Measurements from ENCODE around the gene SMIM35. TPM values are rescaled to one million over a fixed set of nuclear protein-coding genes. Genes with fewer than 3 reads are reported as not detected.

The SMIM35 gene
- total and polyA plus RNA-seq, 2 of the 4 experiments (the other 2 are of a cell fraction) = not detected

DNA sequence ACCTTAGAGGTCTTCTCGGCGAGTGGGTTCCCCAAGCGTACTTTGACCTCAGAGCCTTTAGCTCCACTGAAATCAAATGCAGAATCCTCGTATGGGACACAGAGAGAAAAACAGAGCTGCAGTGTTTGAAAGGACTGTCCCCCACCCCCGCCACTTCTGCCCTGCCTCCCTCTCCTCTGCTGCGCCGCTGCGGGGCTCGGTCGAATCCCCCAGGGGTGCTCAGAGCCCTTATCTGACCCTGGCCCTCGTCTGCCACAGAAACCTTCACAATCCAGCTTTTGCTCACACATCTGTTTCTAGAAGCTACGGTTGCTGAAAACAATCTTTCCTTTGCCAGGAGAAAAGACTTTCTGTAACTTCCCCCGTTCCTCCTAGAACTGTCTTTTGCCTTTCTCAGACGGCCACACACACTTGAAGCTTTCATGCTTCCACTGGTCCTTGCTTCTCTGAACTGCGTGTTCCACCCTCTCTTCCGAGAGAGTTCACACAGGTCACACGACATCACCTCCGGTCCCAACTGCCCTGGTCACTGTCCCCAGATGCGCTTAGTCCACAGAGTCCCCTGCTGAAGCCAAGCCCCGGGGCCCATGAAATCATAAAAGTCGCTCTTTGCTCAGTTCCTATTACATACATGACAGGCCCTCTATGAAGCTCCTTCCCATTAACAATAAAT, 3.7 kb downstream of the SMIM35 start:
- no peak overlapping the region for H3K4me3 ChIP-seq (ENCODE audit: insufficient read depth, low read depth, low read length)
- DNase-seq = no peak
- dilution Hi-C loops (cut with HindIII; ENCODE audit: low sequenced_read_pairs, unreplicated experiment) = no loop called here
- no peak overlapping the region for H3K14ac ChIP-seq (replicated peaks; ENCODE audit: low read depth, low read length)
- no peak overlapping the region for H4K91ac ChIP-seq (ENCODE audit: insufficient read depth, low read depth, low read length)
- no peak overlapping the region for H4K5ac ChIP-seq (ENCODE audit: low read depth, low read length)
- no peaks in the 10 kb centered on the region for H3K9me3 ChIP-seq (ENCODE audit: control insufficient read depth, insufficient read depth, low read length)
- 39% methylated on average over 12 of the region's 21 CpGs; no CpG with 5 or more reads in 1 of the 2 experiments for WGBS, 2 experiments (ENCODE audit: extremely low coverage in 2 of 2, insufficient read length in 1 of 2)
- in situ Hi-C loops (cut with MboI; ENCODE audit: low sequenced_read_pairs) = no loop called here
- no peak overlapping the region for H2BK15ac ChIP-seq (ENCODE audit: low read depth, low read length)
- ChIA-PET CTCF (no interaction called here), POLR2A (ENCODE audit: unreplicated experiment) (no interaction called here)
- no peak overlapping the region for H2BK5ac ChIP-seq (ENCODE audit: low read depth, low read length, poor library complexity, severe bottlenecking)
- H3K9me1 ChIP-seq (ENCODE audit: insufficient read depth, low read length) = no peaks in the 10 kb centered on the region
- no peak overlapping the region for H3K27ac ChIP-seq (ENCODE audit: insufficient read depth, low read length)
- H3K36me3 ChIP-seq (ENCODE audit: control insufficient read depth, insufficient read depth, low read length) = no peaks in the 10 kb centered on the region
- H2BK120ac ChIP-seq (ENCODE audit: low read depth, low read length) = no peak overlapping the region
- peaks cover 6% of the 10 kb centered on the region; the same call in 1 of the 2 replicates for H3K27me3 ChIP-seq (ENCODE audit: control insufficient read depth, insufficient read depth, low read length)
- no peak overlapping the region for H3K18ac ChIP-seq (ENCODE audit: low read depth, low read length)
- H3K9ac ChIP-seq (ENCODE audit: low read depth, low read length) = no peak overlapping the region
- H3K79me1 ChIP-seq (ENCODE audit: low read depth in 1 of 2, low read length in 2 of 2) = no peaks in the 10 kb centered on the region
- no peak overlapping the region for H3K4ac ChIP-seq (ENCODE audit: low read depth, low read length)
- H2AK9ac ChIP-seq (replicated peaks; ENCODE audit: low read depth, low read length, poor library complexity) = no peak overlapping the region
- no peak for ATAC-seq (ENCODE audit: low read depth)
- no peak overlapping the region for H4K8ac ChIP-seq (ENCODE audit: low read depth in 2 of 2, low read length in 2 of 2)
- H4K20me1 ChIP-seq (ENCODE audit: insufficient read depth, low read length) = no peaks in the 10 kb centered on the region
- no peak overlapping the region for H2BK20ac ChIP-seq (ENCODE audit: low read depth, low read length)
- H3K23ac ChIP-seq (ENCODE audit: low read depth, low read length) = no peak overlapping the region
- no peak overlapping the region for H3K4me2 ChIP-seq (ENCODE audit: low read depth, low read length)
- BruUV-seq (replicated peaks) = no TSS peak
- intact Hi-C loops (cut with micrococcal nuclease) = no loop called here
- TF ChIP-seq CEBPB (IDR thresholded peaks at IDR 0.05; ENCODE audit: low read depth, low read length) = no peak
- TF ChIP-seq MXI1 (IDR thresholded peaks at IDR 0.05; ENCODE audit: borderline replicate concordance, low read depth, low read length) = no peak
- no peak for TF ChIP-seq BHLHE40 (IDR thresholded peaks at IDR 0.05; ENCODE audit: low read depth, low read length)
- TF ChIP-seq, protein P1, sequence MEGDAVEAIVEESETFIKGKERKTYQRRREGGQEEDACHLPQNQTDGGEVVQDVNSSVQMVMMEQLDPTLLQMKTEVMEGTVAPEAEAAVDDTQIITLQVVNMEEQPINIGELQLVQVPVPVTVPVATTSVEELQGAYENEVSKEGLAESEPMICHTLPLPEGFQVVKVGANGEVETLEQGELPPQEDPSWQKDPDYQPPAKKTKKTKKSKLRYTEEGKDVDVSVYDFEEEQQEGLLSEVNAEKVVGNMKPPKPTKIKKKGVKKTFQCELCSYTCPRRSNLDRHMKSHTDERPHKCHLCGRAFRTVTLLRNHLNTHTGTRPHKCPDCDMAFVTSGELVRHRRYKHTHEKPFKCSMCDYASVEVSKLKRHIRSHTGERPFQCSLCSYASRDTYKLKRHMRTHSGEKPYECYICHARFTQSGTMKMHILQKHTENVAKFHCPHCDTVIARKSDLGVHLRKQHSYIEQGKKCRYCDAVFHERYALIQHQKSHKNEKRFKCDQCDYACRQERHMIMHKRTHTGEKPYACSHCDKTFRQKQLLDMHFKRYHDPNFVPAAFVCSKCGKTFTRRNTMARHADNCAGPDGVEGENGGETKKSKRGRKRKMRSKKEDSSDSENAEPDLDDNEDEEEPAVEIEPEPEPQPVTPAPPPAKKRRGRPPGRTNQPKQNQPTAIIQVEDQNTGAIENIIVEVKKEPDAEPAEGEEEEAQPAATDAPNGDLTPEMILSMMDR (conservative IDR thresholded peaks at IDR 0.05; ENCODE audit: low read depth, low read length) = no peak
- TF ChIP-seq POLR2A (IDR thresholded peaks at IDR 0.05; ENCODE audit: low read depth, low read length) = no peak
- TF ChIP-seq, protein P2, sequence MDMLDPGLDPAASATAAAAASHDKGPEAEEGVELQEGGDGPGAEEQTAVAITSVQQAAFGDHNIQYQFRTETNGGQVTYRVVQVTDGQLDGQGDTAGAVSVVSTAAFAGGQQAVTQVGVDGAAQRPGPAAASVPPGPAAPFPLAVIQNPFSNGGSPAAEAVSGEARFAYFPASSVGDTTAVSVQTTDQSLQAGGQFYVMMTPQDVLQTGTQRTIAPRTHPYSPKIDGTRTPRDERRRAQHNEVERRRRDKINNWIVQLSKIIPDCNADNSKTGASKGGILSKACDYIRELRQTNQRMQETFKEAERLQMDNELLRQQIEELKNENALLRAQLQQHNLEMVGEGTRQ (IDR thresholded peaks at IDR 0.05; ENCODE audit: low read depth, low read length) = no peak
- TF ChIP-seq, protein P3, sequence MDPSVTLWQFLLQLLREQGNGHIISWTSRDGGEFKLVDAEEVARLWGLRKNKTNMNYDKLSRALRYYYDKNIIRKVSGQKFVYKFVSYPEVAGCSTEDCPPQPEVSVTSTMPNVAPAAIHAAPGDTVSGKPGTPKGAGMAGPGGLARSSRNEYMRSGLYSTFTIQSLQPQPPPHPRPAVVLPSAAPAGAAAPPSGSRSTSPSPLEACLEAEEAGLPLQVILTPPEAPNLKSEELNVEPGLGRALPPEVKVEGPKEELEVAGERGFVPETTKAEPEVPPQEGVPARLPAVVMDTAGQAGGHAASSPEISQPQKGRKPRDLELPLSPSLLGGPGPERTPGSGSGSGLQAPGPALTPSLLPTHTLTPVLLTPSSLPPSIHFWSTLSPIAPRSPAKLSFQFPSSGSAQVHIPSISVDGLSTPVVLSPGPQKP (IDR thresholded peaks at IDR 0.05; ENCODE audit: borderline replicate concordance, low read depth, low read length) = no peak
- TF ChIP-seq MAZ (IDR thresholded peaks at IDR 0.05; ENCODE audit: borderline replicate concordance, low read depth, low read length) = no peak
- no peak for TF ChIP-seq FOS (IDR thresholded peaks at IDR 0.05; ENCODE audit: low read depth, low read length)
- TF ChIP-seq CHD1 (IDR thresholded peaks at IDR 0.05; ENCODE audit: low read depth, low read length) = no peak
- TF ChIP-seq RCOR1 (IDR thresholded peaks at IDR 0.05; ENCODE audit: insufficient replicate concordance, low read length) = no peak
- no peak for TF ChIP-seq NFE2L2 (IDR thresholded peaks at IDR 0.05; ENCODE audit: low read depth, low read length)
- TF ChIP-seq RFX5 (IDR thresholded peaks at IDR 0.05; ENCODE audit: low read depth, low read length) = no peak
- no peak for TF ChIP-seq MAFK (IDR thresholded peaks at IDR 0.05; ENCODE audit: low read depth, low read length)
- no peak for TF ChIP-seq SMC3 (IDR thresholded peaks at IDR 0.05; ENCODE audit: low read depth, low read length)
- TF ChIP-seq RAD21 (IDR thresholded peaks at IDR 0.05; ENCODE audit: low read length) = no peak
- no peak overlapping the region for H2AFZ ChIP-seq (replicated peaks; ENCODE audit: low read length, poor library complexity)
- H3K4me1 ChIP-seq (ENCODE audit: control insufficient read depth, insufficient read depth, low read length) = no peaks in the 10 kb centered on the region
- no peak overlapping the region for H3K56ac ChIP-seq (ENCODE audit: extremely low read depth, insufficient read depth, low read length)
- H2AK5ac ChIP-seq (ENCODE audit: low read depth, low read length) = no peak overlapping the region
